Esophagus (tissue), 2 donors: ENCODE data around the gene PCMTD2. TPM values are rescaled to one million over a fixed set of nuclear protein-coding genes. Genes with fewer than 3 reads are reported as not detected.

Experiments
- H3K27ac ChIP-seq, 2 donors: one replicate each; pipeline ENCODE4 v1.5.1; 2013; ENCODE audit warnings: low read depth in 2 of 2, mild to moderate bottlenecking in 2 of 2, inconsistent platforms in 1 of 2, low read length in 1 of 2, moderate library complexity in 1 of 2
- H3K27me3 ChIP-seq, 2 donors: one replicate each; pipeline ENCODE4 v1.6.1; 2013; ENCODE audit warnings: low read length in 2 of 2, control low read depth in 1 of 2, mild to moderate bottlenecking in 1 of 2; ENCODE audit not compliant: insufficient read depth in 2 of 2, control insufficient read depth in 1 of 2
- H3K36me3 ChIP-seq, 2 donors: one replicate each; pipeline ENCODE4 v1.6.1; 2013; ENCODE audit warnings: low read length in 1 of 2; ENCODE audit not compliant: control insufficient read depth in 2 of 2, insufficient read depth in 2 of 2
- H3K4me1 ChIP-seq, 2 donors: one replicate each; pipeline ENCODE4 v1.6.1; 2013; ENCODE audit warnings: low read length in 1 of 2; ENCODE audit not compliant: control insufficient read depth in 2 of 2, insufficient read depth in 2 of 2
- H3K4me3 ChIP-seq, 2 donors: one replicate each; pipeline ENCODE4 v1.5.1; 2013; ENCODE audit warnings: low read length in 2 of 2, mild to moderate bottlenecking in 2 of 2, low read depth in 1 of 2, moderate library complexity in 1 of 2
- H3K9me3 ChIP-seq, 2 donors: one replicate each; pipeline ENCODE4 v1.6.1; 2013; ENCODE audit warnings: mild to moderate bottlenecking in 2 of 2, low read depth in 1 of 2, low read length in 1 of 2, moderate library complexity in 1 of 2; ENCODE audit not compliant: control insufficient read depth in 2 of 2, insufficient read depth in 1 of 2
- WGBS, 2 donors: extraction: QIAGEN DNeasy Blood & Tissue Kit; methylation state at CpG; one replicate each; pipeline ENCODE4 v1.1.7; 2013; 5-methylcytosine and 5-hydroxymethylcytosine counted together
- polyA plus RNA-seq, 2 donors: library from polyadenylated mRNA; stranded (reverse); fragments of 200-250 nt; gene quantifications; one replicate each; pipeline ENCODE4 v1.2.3, GENCODE V29; 2013
- donor health status: healthy with polysubstance abuse.
- donor health status: Bipolar disorder and iron deficiency.

The PCMTD2 gene
- polyA plus RNA-seq, 2 donors, result 13.4 to 22.0 TPM

DNA sequence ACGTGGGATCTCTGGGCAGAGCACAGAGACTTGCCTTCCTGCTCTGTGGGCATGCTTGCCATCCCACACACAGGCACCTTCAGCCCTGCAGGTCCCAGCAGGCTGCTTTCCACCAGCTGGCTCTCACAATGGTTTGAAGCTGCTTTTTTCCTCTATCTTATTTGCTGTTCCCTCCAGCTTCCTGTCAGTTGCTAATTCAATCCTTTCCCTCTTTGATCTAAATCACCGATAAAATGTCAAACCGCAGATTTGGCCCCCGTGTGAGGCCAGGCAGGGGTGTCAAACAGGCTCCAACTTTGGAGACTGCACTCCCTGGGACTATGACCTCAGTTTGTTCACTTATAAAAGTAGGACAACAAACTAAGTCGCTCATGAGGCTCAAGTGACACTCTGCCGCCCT is 40.6 kb upstream of the PCMTD2 start:
- no peaks in the 10 kb centered on the region for H3K9me3 ChIP-seq
- no peaks in the 10 kb centered on the region for H3K27me3 ChIP-seq
- peaks cover 2% of the 10 kb centered on the region in 2 donors for H3K4me1 ChIP-seq
- no peak overlapping the region for H3K4me3 ChIP-seq
- H3K36me3 ChIP-seq, result no peaks in the 10 kb centered on the region
- no peak overlapping the region for H3K27ac ChIP-seq
- 35 to 37% methylated on average over 6 of the region's 6 CpGs for WGBS, 2 donors

DNA sequence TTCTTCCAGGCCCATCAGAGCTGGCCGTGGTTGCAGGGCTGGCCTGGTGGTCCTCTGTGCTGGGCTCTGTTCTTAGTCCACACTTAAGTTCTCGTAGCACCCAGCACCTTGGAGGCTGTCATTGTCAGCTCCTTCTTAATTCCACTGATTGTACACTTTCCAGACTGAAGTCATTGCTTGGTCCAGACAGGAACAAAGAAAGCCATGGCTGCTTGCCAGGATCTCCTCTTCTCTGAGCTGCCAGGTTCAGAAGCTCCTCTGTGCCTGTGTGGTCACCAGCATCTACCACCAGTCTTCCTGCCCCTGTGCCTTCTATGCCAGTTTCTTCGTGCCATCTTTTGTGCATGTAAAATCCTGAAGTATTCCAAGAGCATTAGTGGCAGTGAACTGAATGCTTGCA is 39.5 kb upstream of the PCMTD2 start:
- peaks cover 2% of the 10 kb centered on the region in 2 donors for H3K4me1 ChIP-seq
- H3K36me3 ChIP-seq, result no peaks in the 10 kb centered on the region
- H3K27me3 ChIP-seq, result no peaks in the 10 kb centered on the region
- H3K9me3 ChIP-seq, result no peaks in the 10 kb centered on the region
- no peak overlapping the region for H3K27ac ChIP-seq
- no peak overlapping the region for H3K4me3 ChIP-seq
- 48 to 61% methylated on average over 3 of the region's 3 CpGs for WGBS, 2 donors

DNA sequence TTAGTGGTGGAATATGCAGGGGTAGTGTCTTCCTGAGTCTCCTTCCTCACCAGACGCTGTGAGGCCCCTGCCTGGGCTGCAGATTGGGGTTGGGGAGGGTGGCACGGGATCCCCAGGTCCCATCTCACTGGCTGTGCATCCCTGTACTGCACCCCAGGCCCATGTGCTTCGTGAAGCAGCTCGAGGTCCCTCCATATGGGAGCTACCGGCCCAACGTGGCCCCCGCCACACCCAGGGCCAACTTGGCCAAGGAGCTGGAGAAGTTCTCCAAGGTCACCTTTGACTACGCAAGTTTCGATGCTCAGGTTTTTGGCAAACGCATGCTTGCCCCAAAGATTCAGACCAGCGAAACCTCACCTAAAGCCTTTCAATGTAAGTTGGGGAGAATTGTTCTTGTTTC is 38.6 kb upstream of the PCMTD2 start:
- Histone ChIP-seq H3K27ac (no peak overlapping the region), H3K9me3 (no peaks in the 10 kb centered on the region), H3K27me3 (no peaks in the 10 kb centered on the region), H3K4me1 (peaks cover 2% of the 10 kb centered on the region in 2 donors), H3K36me3 (no peaks in the 10 kb centered on the region), H3K4me3 (no peak overlapping the region)
- WGBS, 2 donors, result 88 to 89% methylated on average over 11 of the region's 11 CpGs

DNA sequence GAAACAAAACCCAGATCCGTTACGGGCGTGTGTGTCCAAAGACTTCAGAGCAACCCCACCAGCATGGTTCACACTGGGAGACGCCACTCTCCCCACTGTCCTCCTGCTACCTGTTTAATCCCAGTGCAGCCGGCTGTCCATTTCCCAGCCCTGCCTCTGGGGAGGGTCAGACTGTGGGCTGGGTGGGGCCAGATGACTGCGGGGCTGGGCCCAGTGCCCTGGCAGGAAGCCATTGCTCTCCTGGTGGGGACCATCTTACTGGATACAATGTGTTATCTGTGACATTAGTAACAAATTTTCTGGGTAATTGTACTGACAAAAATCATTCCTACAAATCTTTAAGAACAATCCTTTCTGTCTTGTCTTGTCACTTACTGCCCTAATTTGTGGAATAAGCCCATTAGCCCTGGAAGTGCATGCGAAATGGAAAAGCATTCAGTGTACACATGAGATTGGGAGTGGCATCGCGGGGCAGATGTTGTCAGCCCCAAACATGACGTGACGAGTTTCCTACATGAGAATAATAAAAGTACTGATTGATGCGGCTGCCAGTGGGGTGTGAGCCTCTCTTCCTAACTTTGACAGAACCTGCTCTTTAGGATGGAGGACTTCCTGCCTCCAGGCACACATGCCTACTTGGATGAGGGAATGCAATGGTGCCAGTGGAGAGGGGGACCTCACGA is 37.9 kb upstream of the PCMTD2 start:
- Histone ChIP-seq H3K9me3 (no peaks in the 10 kb centered on the region), H3K27ac (no peak overlapping the region), H3K27me3 (no peaks in the 10 kb centered on the region), H3K36me3 (no peaks in the 10 kb centered on the region), H3K4me1 (peaks cover 0 to 2% of the 10 kb centered on the region in 2 donors), H3K4me3 (no peak overlapping the region)
- WGBS, 2 donors, result 50 to 55% methylated on average over 13 of the region's 13 CpGs

DNA sequence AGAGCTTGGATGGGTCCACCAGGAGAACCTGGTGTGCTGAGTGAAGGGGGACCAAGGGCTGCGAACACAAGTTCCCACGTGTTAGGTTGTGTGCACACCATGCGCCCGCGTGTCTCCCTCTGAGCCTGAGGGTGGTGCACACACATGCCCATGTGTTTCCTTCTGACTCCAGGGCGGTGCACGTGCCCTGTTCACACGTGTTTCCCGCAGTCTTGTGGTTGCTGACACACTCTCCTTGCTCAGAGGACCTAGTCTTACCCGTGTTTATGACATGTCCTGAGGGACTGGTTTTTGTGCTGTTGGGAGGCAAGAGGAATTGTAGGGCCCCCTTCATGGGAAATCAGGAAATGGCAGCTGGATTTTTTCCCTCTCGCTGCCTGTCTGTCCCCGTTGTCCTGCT is 36.3 kb upstream of the PCMTD2 start:
- WGBS, 2 donors, result 67 to 72% methylated on average over 12 of the region's 12 CpGs
- H3K36me3 ChIP-seq, result no peaks in the 10 kb centered on the region
- H3K4me1 ChIP-seq, result peaks cover 0 to 5% of the 10 kb centered on the region in 2 donors
- no peak overlapping the region for H3K4me3 ChIP-seq
- H3K9me3 ChIP-seq, result no peaks in the 10 kb centered on the region
- H3K27me3 ChIP-seq, result no peaks in the 10 kb centered on the region
- H3K27ac ChIP-seq, result no peak overlapping the region

DNA sequence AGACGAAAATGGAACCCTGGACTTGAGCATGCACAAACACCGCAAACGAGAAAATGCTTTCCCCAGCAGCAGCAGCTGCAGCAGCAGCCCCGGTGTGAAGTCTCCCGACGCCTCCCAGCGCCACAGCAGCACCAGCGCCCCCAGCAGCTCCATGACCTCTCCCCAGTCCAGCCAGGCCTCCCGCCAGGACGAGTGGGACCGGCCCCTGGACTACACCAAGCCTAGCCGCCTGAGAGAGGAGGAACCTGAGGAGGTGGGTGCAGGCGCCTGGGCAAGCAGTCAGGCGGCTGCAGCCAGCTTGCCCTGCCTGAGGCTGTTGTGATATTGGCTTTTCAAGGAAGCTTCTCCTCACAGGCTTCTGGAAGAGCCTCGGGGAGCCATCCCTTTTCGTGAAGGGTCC is 35.8 kb upstream of the PCMTD2 start:
- Histone ChIP-seq H3K36me3 (no peaks in the 10 kb centered on the region), H3K4me3 (no peak overlapping the region), H3K4me1 (peaks cover 0 to 5% of the 10 kb centered on the region in 2 donors), H3K27me3 (no peaks in the 10 kb centered on the region), H3K27ac (no peak overlapping the region), H3K9me3 (no peaks in the 10 kb centered on the region)
- WGBS, 2 donors, result 79 to 82% methylated on average over 16 of the region's 16 CpGs

DNA sequence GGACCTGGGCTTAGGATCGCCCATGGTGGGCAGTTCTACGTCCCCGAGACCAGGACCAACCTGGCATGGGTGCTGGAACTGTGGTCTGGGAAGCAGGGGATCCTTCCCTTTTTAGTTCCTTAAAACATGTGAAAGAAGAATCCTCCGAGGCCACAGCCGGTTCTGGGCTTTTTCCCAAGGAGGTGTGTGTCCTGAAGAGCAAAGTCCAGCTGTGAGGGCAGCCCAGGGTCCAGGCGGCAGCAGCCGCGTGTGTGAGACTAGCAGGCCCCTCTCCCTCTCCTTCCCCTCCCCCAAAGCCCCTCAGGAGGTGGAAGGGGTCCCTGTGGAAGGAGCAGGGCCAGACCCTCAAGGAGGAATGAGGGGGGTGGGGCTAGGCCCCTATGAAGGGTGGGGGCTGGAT is 35.1 kb upstream of the PCMTD2 start:
- H3K27me3 ChIP-seq, result no peaks in the 10 kb centered on the region
- no peak overlapping the region for H3K27ac ChIP-seq
- no peaks in the 10 kb centered on the region for H3K36me3 ChIP-seq
- H3K9me3 ChIP-seq, result no peaks in the 10 kb centered on the region
- H3K4me1 ChIP-seq, result peaks cover 0 to 5% of the 10 kb centered on the region in 2 donors
- WGBS, 2 donors, result 71 to 84% methylated on average over 8 of the region's 8 CpGs
- no peak overlapping the region for H3K4me3 ChIP-seq

DNA sequence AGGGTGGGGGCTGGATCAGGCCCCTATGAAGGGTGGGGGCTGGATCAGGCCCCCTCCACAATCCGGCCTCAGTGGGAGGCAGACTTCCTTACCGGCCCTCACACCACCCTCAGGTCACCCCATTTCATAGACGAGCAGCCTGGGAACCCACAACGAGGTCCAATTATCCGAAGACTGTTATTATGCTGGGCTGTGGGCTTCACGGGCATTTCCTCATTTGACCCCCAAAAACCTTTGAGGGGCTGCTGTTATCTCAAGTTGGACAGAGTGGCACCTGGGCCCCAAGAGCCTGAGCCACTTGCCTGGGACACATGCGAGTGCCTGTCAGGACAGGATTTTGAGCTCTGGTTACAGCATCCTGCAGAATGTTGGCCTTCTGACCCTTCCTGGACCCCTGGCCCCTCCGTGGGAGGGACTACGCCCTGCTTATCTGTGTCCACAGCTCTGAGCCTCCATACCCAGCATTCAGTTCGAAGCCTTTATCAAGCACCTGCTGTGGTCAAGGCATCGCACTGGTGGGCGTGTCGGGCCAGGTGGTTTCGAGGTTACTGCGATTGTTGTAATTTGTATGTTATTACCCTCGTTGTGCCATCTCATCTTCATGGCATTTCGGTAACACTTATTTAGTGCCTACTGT is 34.5 kb upstream of the PCMTD2 start:
- no peaks in the 10 kb centered on the region for H3K9me3 ChIP-seq
- no peak overlapping the region for H3K4me3 ChIP-seq
- no peak overlapping the region for H3K27ac ChIP-seq
- peaks cover 0 to 5% of the 10 kb centered on the region in 2 donors for H3K4me1 ChIP-seq
- no peaks in the 10 kb centered on the region for H3K36me3 ChIP-seq
- no peaks in the 10 kb centered on the region for H3K27me3 ChIP-seq
- WGBS, 2 donors, result 66 to 82% methylated on average over 17 of the region's 17 CpGs

DNA sequence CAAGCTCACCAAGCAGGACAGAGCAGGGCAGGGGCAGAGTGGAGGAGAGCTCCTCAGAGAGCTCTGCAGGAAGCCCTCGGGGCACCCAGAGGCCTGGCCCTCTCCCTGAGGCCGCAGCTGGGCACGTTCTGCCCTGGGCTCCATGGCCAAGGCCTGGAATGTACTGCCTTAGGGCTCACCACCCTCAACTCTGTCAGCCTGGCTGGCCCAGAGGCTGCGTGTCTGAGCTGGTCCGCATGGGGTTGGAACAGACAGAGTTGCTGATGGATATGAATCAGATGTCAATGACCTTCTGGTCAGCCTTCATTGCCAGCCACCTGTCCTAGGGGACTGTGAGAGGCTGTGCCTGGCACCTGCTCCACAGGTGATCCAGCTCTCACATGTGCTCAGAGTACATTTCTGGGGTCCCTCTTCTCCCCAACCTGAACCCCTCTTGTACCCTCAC is 33.2 kb upstream of the PCMTD2 start:
- WGBS, 2 donors, result 43 to 59% methylated on average over 5 of the region's 5 CpGs
- Histone ChIP-seq H3K36me3 (no peaks in the 10 kb centered on the region), H3K4me3 (no peak overlapping the region), H3K27me3 (no peaks in the 10 kb centered on the region), H3K9me3 (no peaks in the 10 kb centered on the region), H3K4me1 (peaks cover 0 to 5% of the 10 kb centered on the region in 2 donors), H3K27ac (no peak overlapping the region)
